Common myeloid progenitor, CD34-positive (primary cell): ENCODE results near the gene PTPRN2.

Experiments
- CTCF ChIA-PET: fragments of 350-600 bp; sonication (Branson Sonifier 250); formaldehyde crosslinking; loops from one replicate; lab custom pipeline; 2021; ENCODE audit warnings: antibody characterized with exemption; lab: Charles Lee
- POLR2A ChIA-PET: fragments of 350-600 bp; sonication (Branson Sonifier 250); formaldehyde crosslinking; loops from one replicate; lab custom pipeline; 2021; ENCODE audit warnings: antibody characterized with exemption; lab: Charles Lee
- DNase-seq, 3 donors: peaks; one replicate each; pipeline versions ENCODE4 v3.0.0 to v3.0.0-alpha.2; 2013
- H3K27ac ChIP-seq, 2 experiments: 1 replicate in 1 of 2; 2 replicates in 1 of 2; pipeline ENCODE4 v1.7.0; 2013; ENCODE audit warnings: inconsistent platforms in 2 of 2, low read length in 2 of 2, mild to moderate bottlenecking in 2 of 2, low read depth in 1 of 2, moderate library complexity in 1 of 2; ENCODE audit not compliant: severe bottlenecking in 2 of 2, insufficient read depth in 1 of 2, poor library complexity in 1 of 2
- H3K27me3 ChIP-seq, 5 experiments: replicated peaks in 2 of 5; 1 replicate in 3 of 5; 2 replicates in 2 of 5; pipeline versions ENCODE4 v1.6.1 to v1.7.0; 2013; ENCODE audit warnings: low read length in 4 of 5, mild to moderate bottlenecking in 2 of 5, moderate library complexity in 2 of 5, inconsistent platforms in 1 of 5; ENCODE audit not compliant: insufficient read depth in 5 of 5, control insufficient read depth in 4 of 5
- H3K36me3 ChIP-seq, 4 experiments: 1 replicate in 2 of 4; 2 replicates in 2 of 4; pipeline versions ENCODE4 v1.6.1 to v1.7.0; 2013; ENCODE audit warnings: low read length in 3 of 4, control low read depth in 1 of 4, mild to moderate bottlenecking in 1 of 4; ENCODE audit not compliant: control insufficient read depth in 4 of 4, insufficient read depth in 4 of 4
- H3K4me1 ChIP-seq, 4 experiments: 1 replicate in 3 of 4; 2 replicates in 1 of 4; pipeline versions ENCODE4 v1.6.1 to v1.7.1; 2013; ENCODE audit warnings: low read length in 3 of 4, mild to moderate bottlenecking in 3 of 4, control low read depth in 1 of 4, inconsistent platforms in 1 of 4, moderate library complexity in 1 of 4; ENCODE audit not compliant: control insufficient read depth in 4 of 4, insufficient read depth in 4 of 4; ENCODE audit errors: control extremely low read depth in 1 of 4
- H3K4me3 ChIP-seq, 7 experiments: 1 replicate in 4 of 7; 2 replicates in 3 of 7; pipeline versions ENCODE4 v1.5.1 to v1.7.0; 2013; ENCODE audit warnings: mild to moderate bottlenecking in 7 of 7, low read length in 6 of 7, moderate library complexity in 6 of 7, inconsistent platforms in 2 of 7, low read depth in 2 of 7, control low read depth in 1 of 7; ENCODE audit not compliant: insufficient read depth in 4 of 7, control insufficient read depth in 1 of 7; ENCODE audit errors: extremely low read depth in 1 of 7
- H3K9me3 ChIP-seq, 5 experiments: 1 replicate in 4 of 5; 2 replicates in 1 of 5; pipeline versions ENCODE4 v1.6.1 to v1.7.1; 2013; ENCODE audit warnings: low read length in 4 of 5, mild to moderate bottlenecking in 2 of 5, inconsistent platforms in 1 of 5, low read depth in 1 of 5, moderate library complexity in 1 of 5; ENCODE audit not compliant: control insufficient read depth in 4 of 5, insufficient read depth in 2 of 5; ENCODE audit errors: control extremely low read depth in 1 of 5
- WGBS: methylation state at CpG from one replicate; pipeline ENCODE4 v1.1.5; 2013; ENCODE audit not compliant: insufficient coverage; 5-methylcytosine and 5-hydroxymethylcytosine counted together

PTPRN2 gene

GRCh38 chr7:157846271-157846670, 741.4 kb downstream of the PTPRN2 start:
- no peaks in the 10 kb centered on the region for H3K9me3 ChIP-seq
- peaks cover 0 to 4% (median 0%) of the 10 kb centered on the region in 5 experiments for H3K27me3 ChIP-seq
- no peak overlapping the region for H3K4me3 ChIP-seq
- ChIA-PET CTCF (no interaction called here), POLR2A (no interaction called here)
- H3K36me3 ChIP-seq: no peaks in the 10 kb centered on the region
- peaks cover 0 to 4% (median 0%) of the 10 kb centered on the region in 4 experiments for H3K4me1 ChIP-seq
- 72% methylated on average over 10 of the region's 11 CpGs for WGBS
- no peak overlapping the region for H3K27ac ChIP-seq
- no peak for DNase-seq

- Histone ChIP-seq H3K4me3 (no peak overlapping the region), H3K27me3 (peaks cover 0 to 7% (median 0%) of the 10 kb centered on the region in 5 experiments), H3K9me3 (peaks cover 0 to under 1% (median 0%) of the 10 kb centered on the region in 5 experiments), H3K27ac (no peak overlapping the region), H3K36me3 (no peaks in the 10 kb centered on the region), H3K4me1 (no peaks in the 10 kb centered on the region)
- ChIA-PET POLR2A (no interaction called here), CTCF (no interaction called here)
- no peak for DNase-seq
- WGBS: 96% methylated on average over 15 of the region's 21 CpGs
Measured at GRCh38 chr7:157845203-157845835, 742.3 kb downstream of the PTPRN2 start.

GRCh38 chr7:157844611-157845010, 743.0 kb downstream of the PTPRN2 start:
- 96% methylated on average over 17 of the region's 17 CpGs for WGBS
- H3K36me3 ChIP-seq: no peaks in the 10 kb centered on the region
- POLR2A ChIA-PET: no interaction called here

GRCh38 chr7:157844141-157844540, 743.5 kb downstream of the PTPRN2 start:
- no peak overlapping the region for H3K27ac ChIP-seq
- H3K9me3 ChIP-seq: peaks cover 0 to 4% (median 0%) of the 10 kb centered on the region in 5 experiments
- no peaks in the 10 kb centered on the region for H3K4me1 ChIP-seq
- no peaks in the 10 kb centered on the region for H3K36me3 ChIP-seq
- no peak overlapping the region for H3K4me3 ChIP-seq
- POLR2A ChIA-PET: no interaction called here
- CTCF ChIA-PET: no interaction called here
- peaks cover 0 to 7% (median 0%) of the 10 kb centered on the region in 5 experiments for H3K27me3 ChIP-seq
- WGBS: 95% methylated on average over 6 of the region's 9 CpGs
- no peak for DNase-seq

More at GRCh38 chr7:157844611-157845010, 743.0 kb downstream of the PTPRN2 start:
- Histone ChIP-seq H3K4me3 (no peak overlapping the region), H3K4me1 (no peaks in the 10 kb centered on the region), H3K27me3 (peaks cover 0 to 7% (median 0%) of the 10 kb centered on the region in 5 experiments), H3K27ac (no peak overlapping the region), H3K9me3 (peaks cover 0 to 4% (median 0%) of the 10 kb centered on the region in 5 experiments)
- no peak for DNase-seq
- CTCF ChIA-PET: no interaction called here

GRCh38 chr7:157843336-157844140, 744.1 kb downstream of the PTPRN2 start:
- ChIA-PET POLR2A (no interaction called here), CTCF (no interaction called here)
- DNase-seq: no peak
- Histone ChIP-seq H3K9me3 (peaks cover 0 to 4% (median 0%) of the 10 kb centered on the region in 5 experiments), H3K4me1 (no peaks in the 10 kb centered on the region), H3K36me3 (no peaks in the 10 kb centered on the region), H3K27ac (no peak overlapping the region), H3K27me3 (peaks cover 0 to 7% (median 0%) of the 10 kb centered on the region in 5 experiments), H3K4me3 (no peak overlapping the region)
- 97% methylated on average over 26 of the region's 29 CpGs for WGBS

GRCh38 chr7:157841773-157842370, 745.8 kb downstream of the PTPRN2 start:
- H3K4me3 ChIP-seq: no peak overlapping the region
- ChIA-PET CTCF (no interaction called here), POLR2A (no interaction called here)
- H3K4me1 ChIP-seq: no peaks in the 10 kb centered on the region
- H3K9me3 ChIP-seq: peaks cover 0 to 4% (median 0%) of the 10 kb centered on the region in 5 experiments
- 88% methylated on average over 10 of the region's 14 CpGs for WGBS
- H3K36me3 ChIP-seq: no peaks in the 10 kb centered on the region
- DNase-seq: no peak
- no peak overlapping the region for H3K27ac ChIP-seq
- H3K27me3 ChIP-seq: peaks cover 0 to 7% (median 0%) of the 10 kb centered on the region in 5 experiments
